ENCODE data around the gene NR1H2.
"Not testable (repeated sequence)": the region's sequence is repeated elsewhere in the genome, so short reads cannot be mapped to it uniquely, and the experiment has no call there.

The NR1H2 gene

DNA sequence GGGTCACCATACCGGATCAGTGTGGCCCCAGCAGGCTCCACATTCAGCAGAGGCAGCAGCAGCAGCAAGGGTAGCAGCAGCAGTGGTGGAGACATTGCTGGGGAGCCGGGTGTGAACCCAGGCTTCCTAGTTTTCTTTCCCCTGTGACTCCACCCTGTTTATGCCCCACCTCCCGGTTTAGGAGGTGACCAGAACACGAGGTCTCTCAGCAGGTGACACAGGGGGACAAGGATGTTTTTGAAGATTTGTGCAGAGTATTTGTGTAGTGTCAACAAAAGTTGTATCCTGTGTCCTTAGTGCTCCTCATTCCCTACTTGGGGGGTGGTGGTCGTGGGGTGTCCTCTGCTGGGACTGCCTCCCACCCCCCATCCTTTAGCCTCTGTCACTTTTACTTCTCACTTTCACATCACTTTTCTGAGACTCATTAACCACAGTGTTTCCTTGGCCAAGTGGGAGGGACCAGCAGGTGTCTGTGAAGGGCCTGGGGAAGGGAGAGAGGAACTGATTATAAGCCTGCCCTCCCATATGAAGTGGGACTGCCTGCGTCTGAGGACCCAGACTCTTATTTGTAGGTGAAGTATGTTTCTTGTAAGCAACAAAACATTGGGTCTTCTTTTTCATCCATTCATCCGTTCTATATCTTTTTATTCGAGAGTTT lies 31.5 kb upstream of the NR1H2 start:
- DNase-seq (ENCODE audit: low read depth in 2 of 2, low spot score in 1 of 2): no peak

DNA sequence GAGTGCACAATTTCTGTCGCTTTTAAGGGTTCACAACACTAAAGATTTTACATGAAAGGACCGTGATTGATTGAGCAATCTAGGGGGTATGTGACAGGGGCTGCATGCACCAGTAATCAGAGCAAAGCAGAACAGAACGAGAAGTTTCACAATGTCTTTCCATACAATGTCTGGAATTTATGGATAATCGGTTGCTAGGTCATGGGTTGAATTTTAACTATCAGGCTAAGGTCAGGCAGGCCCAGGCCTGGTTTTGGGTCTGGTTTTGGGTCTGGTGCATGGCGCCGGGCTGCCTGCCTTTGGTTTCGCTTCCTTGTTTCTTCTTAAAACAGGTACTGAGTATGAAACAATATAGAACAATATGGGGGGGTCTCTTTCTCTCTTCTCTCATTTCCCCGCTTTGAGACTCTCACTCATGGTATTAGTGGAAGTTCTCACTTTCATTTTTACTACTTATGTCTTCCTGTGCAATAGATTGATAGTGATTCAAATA lies 29.1 kb upstream of the NR1H2 start:
- not testable (repeated sequence) for DNase-seq (ENCODE audit: low read depth in 2 of 2, low spot score in 1 of 2)

DNA sequence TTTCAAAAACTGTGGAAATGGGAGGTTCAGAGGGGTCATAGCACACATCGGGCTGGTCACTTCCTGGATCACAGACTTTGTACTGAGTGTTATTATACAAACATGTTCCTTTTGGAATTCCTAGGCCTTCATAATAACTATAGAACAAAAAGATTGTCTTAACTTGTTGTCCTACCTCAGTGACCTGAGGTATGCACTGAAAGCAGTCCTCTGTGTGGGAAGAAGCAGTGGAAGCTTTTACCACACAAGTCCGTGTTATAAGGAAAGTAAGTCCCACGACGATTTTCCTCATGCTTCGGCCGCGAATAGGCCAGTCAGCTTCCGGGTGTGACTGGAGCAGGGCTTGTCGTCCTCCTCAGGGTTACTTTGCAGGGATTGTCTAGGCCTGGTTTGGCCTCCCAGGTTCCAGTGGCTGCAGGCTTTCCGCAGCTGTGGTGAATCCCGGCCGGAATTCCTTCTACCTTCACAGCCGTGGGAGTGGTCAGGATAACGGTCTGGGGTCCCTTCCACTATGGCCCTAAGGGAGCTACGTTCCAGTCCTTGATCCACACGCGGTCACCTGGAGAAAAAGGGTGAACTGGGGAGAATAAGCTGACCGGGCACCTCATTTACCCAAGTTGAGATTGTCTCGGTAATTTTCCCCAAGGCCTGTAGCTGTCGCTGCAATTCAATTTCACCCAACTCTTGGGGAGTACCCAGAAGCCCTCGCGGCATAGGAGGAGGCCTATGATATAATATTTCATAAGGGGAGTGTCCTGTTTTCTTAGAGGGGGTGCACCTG lies 26.8 kb upstream of the NR1H2 start:
- no peak for DNase-seq (ENCODE audit: low read depth in 2 of 2, low spot score in 1 of 2)

DNA sequence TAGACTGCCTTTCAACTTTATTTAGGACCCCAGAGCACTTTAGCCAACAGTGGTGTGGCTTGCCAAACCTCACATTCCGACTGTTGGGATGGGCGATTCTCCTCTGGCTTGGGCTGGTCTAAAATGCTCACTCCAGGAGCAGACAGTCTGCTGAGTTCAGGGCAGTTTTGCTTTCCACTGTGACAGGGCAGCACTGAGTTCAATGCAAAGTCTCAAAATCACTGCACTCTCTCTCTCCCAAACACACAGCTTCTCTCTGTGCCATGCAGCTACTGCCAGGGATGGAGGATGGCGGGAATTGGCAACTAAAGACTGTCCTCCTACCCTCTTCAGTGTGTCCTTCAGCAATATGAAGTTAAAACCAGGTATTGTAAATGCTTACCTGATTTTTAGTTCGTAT lies 24.0 kb upstream of the NR1H2 start:
- no peak for DNase-seq (ENCODE audit: low read depth in 2 of 2, low spot score in 1 of 2)

DNA sequence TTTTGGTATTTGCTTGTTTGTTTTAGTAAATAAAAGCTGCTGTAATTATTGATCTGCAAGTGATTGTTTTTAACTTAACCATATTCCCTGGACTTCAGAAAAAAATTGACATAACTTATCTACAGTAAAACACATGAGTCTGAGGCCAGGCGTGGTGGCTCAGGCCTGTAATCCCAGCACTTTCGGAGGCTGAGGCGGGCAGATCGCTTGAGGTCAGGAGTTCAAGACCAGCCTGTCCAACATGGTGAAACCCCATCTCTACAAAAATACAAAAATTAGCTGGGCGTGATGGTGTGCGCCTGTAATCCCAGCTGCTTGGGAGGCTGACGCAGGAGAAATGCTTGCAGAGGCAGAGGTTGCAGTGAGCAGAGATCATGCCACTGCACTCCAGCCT lies 22.8 kb upstream of the NR1H2 start:
- DNase-seq (ENCODE audit: low read depth in 2 of 2, low spot score in 1 of 2): not testable (repeated sequence)

DNA sequence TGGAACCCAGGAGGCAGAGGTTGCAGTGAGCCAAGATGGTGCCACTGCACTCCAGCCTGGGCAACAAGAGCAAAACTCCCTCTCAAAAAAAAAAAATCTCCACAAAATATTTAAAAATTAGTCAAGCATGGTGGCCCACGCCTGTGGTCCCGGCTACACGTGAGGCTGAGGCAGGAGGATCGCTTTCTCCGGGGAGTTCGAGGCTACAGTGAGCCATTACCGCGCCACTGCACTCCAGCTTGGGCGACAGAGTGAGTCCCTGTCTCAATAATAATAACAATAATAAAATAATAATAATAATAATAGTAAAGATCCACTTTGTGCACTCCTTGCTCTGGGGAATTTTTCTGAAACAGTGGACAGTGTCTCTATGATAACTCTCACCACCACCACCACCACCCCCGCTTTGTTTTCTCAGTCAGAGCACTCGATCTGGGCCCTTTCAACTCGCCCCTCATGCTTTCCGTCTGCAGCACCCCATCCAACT lies 19.5 kb upstream of the NR1H2 start:
- no peak for DNase-seq (ENCODE audit: low read depth in 2 of 2, low spot score in 1 of 2)

DNA sequence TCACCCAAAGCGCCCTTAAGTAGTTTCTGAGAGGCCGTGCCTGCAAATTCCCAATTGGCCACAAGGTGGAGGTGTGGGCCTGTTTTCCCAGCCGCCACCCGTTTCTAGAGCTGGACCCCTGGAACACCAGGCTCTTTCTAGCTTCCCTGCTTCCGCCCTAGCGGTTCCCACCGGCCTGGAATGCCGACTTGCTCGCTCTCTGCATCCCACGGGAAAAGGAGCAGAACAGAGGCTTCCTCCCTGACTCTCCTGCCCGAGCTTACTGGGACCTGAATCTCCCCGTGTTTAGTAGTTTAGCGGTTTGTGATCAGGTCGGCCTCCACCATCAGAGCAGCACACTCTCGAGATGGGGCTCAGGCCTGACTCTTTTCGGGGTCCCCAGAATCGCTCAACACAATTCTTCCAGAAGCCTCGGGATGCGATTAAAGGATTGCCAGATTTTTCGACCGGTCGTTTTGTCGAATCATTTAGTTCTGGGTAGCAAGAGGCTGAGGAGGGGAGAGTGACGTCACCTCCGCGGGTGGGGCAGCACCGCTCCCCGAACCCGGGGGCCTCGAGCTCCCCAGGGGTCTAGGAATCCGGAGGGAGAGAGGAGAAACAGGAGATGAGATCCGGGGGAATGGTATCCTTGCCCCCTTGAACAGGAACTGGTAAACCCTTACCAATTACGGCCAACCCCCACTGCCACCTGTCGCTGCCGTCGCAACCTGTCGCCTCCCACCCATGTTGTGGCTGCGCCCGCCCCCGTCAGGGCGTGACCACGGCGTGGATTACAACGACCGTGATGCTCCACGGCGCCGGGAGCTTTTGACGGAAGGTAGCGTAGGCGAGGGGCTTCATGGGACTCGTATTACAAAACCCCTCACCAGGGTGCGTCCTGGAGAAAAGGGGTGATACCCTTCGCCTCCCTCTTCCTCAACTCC lies 18.8 kb upstream of the NR1H2 start:
- peak; percentile 82 to 83 for DNase-seq (ENCODE audit: low read depth in 2 of 2, low spot score in 1 of 2)

DNA sequence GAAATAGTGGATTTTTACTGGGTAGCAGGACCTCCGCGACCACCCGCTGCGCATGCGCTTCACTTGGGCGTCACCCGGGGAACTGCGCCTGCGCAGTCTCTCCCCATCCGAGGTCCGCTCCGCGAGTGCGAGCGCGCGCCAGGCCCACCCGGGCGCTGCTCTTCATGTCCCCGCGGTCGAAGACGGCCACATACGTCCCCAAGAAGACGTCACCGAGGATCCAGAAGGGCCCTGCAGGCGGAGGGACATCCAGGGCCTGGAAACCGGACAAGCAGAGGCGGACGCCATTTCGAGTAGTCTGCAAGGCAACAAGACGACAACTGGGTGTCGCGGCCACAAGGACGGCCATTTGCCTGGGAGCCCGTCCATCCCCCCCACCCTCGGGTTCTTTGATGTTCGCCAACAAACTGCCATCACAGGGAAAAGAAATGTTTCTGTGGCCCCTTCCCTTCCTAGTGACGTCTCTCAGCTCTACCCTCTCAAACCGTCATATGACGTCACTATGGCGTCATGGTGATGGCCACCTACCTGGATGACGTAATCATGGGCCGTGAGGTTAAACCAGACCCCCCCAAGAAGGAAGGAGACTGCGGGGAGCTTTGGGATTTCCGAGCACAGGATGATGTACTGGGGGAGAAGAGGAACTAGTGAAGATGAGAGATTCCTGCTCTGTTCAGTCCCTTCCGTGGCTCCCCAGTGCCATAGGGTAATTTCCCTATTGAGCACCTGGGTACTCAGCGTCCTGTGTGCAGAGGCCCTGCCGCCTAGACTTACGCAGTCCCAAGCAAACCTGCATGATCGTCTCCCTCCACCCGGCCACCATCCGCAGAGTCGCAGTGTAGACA lies 17.6 kb upstream of the NR1H2 start:
- no peak for DNase-seq (ENCODE audit: low read depth in 2 of 2, low spot score in 1 of 2)

DNA sequence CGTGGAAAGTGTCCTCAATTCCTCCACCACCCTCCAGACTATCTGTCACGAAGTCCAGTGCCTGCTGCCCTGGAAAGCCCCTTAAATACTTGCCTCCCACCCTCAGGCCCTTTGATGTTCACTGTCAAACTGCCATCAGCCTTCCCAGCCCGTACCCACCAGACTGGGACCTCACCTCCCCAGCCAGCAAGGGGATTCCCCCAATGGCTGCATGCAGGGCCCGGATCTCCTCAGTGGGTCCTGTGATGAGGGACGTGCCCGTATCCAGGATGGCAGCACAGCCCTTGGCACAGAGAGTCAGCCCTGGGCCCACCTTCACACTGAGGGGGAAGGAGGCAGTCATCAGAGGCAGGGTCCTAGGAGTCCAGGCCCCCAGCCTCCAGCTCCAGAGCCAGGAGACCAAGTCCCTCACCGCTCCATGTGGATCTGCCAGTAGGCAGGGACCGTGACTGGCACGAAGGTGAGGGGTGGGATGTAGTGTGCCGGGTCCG lies 16.9 kb upstream of the NR1H2 start:
- DNase-seq (ENCODE audit: low read depth in 2 of 2, low spot score in 1 of 2): no peak

DNA sequence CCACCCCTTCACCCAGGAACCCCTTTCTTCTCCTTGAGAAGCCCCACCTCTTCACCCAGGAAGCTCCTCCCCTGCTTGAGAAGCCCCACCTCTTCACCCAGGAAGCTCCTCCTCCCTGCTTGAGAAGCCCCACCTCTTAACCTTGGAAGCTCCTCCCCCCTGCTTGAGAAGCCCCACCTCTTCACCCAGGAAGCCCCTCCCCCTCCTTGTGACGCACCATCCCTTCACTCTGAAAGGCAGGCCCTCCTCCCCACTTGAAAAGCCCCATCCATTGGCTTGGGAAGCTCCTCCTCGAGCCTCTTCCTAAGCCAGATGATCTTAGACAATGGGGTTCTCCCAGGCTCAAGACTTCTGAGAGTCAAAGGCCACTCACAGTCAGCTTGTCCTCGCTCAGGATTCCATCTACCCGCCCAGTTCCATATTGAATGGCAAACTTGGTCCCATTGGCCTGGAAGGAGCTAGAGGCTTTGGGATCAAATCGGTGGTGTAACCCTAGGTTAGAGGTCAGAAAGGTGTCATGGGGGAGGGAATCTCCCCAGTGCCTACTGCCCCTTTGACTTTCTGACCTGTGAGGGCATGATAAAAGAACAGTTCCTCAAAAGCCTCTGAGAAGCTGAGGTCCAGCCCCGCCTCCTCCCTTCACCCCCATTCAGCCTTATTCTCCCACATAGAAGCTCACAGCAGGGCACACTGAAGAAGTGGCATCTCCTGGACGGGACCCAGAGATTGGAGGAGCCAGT lies 14.8 kb upstream of the NR1H2 start:
- no peak for DNase-seq (ENCODE audit: low read depth in 2 of 2, low spot score in 1 of 2)

DNA sequence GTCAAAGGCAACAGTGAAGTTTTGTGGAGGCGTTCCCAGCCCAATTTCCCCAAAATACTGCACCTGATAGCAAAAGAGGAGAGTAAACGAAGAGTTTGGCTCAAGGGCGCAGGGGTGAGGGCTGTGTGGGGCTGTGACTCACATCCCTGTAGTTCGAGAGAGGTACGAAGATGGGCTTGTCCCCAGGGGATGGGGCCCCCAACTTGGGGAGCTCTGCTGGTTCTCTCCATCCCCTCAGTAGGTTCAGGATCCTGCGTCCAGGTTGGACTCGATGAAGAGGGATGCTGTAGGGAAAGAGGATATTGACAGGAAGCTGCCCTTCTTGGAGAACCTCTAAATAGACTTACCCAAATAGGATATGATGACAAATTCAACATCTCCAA lies 14.2 kb upstream of the NR1H2 start:
- DNase-seq (ENCODE audit: low read depth in 2 of 2, low spot score in 1 of 2): no peak

DNA sequence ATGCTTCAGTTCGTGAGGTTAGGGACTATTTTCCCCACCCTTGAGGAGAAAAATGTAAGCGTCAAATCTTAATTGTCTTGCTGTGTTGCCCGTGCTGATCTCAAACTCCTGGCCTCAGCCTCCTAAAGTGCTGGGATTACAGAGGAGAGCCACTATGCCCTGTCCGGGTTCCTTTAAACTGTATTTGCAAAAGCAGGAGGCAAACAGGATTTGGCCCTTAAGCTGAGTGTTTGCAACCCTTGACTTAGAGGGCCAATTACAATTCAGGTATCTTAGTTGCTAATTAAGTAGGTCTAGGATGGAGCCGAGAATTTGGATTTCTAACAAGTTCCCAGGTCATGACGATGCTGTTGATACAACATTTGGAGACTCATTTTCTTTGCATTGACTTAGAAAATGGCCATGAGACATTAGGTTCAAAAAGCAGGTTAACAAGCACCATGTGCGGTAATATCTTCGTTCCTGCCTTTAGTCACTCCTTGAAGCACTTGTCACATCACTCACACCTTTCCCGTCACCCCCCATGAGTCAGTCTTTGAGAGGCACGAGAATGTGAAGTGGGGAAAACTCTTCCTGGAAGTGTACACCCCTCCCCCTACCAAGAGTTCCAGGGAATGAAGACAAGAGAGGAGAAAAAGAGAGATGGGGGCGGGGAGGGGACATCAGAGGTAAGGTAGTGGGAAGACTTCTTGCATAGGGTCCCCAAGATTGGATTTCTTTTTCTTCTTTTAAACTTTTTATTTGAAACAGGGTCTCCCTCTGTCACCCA lies 13.4 kb upstream of the NR1H2 start:
- DNase-seq (ENCODE audit: low read depth in 2 of 2, low spot score in 1 of 2): no peak

DNA sequence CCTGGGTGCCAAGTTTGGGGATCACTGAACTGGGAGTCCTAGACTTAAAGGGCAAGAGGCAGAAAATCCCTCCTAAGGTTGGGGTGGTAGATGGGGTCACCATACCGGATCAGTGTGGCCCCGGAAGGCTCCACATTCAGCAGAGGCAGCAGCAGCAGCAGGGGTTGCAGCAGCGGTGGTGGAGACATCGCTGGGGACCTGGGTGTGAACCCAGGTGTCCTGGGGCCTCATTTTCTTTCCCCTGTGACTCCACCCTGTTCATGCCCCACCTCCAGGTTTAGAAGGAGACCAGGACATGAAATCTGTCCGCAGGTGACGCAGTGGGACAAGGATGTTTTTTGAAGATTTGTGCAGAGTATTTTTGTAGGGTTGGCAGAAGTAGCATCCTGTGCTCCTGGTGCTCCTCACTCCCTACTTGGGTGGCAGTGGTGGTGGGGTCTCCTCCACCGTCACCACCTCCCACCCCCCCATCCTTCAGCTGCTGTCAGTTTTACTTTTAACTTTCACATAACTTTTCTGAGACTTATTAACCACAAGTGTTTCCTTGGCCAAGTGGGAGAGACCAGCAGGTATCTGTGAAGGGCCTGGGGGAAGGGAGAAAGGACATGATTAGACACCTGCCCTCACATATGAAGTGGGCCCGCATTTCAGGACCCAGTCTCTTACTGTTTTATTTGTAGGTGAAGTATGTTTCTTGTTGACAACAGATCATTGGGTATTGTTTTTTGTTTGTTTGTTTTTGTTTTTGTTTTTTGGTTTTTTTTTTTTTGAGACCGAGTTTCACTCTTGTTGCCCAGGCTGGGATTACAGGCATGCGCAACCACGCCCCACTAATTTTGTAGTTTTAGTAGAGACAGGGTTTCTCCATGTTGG lies 10.6 kb upstream of the NR1H2 start, which contains the start of gene NAPSA:
TSS of gene NAPSA (minus strand) at position 206 of the 873 bp plus-strand sequence. CDS start at position 188, 18 bp downstream.
- no peak for DNase-seq (ENCODE audit: low read depth in 2 of 2, low spot score in 1 of 2)

DNA sequence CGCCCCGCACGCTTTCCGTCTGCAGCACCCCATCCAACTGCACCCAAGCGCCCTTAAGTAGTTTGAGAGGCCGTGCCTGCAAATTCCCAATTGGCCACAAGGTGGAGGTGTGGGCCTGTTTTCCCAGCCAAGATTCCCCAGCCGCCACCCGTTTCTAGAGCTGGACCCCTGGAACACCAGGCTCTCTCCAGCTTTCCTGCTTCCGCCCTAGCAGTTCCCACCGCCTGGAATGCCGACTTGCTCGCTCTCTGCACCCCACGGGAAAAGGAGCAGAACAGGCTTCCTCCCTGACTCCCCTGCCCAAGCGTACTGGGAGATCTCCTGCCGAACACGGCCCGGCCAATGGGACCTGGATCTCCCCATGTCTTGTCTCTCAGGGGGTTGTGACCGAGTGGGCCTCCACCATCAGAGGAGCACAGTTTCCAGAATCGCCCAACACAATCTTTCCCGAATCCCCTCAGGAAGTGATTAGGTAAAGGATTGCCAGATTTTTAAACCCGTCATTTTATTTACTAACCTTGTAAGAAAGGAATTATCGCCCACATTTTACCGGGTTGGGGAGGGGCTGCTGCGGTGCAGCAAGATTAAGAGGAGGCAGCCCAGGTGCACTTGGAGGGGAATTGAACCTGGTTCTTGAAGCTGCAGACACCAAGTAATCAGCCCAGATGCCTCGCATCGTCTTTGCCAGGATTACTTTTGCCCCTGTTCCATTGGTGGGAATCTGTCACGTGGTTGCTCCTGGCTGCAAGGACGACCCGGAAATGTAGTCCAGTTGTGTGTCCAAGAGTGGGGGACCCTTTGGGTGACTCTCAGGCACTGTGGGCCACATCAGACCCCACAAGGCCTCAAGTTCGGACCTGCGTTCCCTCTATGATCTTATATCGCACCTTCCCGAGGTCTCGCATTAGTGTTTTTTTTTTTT lies 7.3 kb upstream of the NR1H2 start:
- DNase-seq (ENCODE audit: low read depth in 2 of 2, low spot score in 1 of 2): peak in 1 of 2 donors; percentile 66

DNA sequence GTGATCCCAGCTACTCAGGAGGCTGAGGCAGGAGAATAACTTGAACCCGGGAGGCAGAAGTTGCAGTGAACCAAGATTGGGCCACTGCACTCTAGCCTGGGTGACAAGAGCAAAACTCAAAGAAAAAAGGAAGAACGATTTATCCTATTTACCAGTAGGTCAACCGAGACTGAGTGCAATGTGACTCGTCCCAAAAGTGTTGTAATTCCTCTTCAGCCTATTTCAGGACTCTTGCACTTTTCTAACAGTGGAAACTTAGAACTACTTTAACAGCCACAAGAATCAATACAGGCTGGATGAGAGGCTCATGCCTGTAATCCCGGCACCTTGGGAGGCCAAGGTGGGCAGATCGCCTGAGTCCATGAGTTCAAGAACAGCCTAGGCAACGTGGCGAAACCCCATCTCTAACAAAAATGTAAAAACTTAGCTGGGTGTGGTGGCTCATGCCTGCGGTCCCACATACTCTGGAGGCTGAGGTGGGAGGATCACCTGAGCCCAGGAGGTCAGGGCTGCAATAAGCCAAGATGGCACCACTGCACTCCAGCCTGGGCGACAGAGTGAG lies 4.3 kb upstream of the NR1H2 start:
- no peak for DNase-seq (ENCODE audit: low read depth in 2 of 2, low spot score in 1 of 2)

DNA sequence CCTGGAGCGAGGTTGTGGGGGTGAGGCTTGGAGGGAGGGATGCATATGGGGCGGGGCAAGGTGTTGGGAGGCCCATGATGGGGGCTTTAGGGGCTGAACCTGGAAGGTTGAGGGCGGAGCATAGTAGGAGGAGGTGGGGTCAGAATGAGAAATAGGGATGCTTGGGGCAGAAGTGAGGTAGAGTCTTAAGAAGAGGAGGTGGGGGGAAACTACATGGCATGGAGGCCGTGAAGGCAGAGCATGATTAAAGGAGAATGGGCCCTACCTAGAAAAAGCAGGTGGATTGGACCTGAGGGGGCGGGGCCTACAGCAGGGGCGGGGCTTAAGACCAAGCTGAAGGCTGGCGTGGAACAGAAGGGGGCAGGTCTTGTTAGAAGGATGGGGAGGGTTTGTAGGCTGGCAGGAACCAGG lies 799 bp downstream of the NR1H2 start:
- no peak for DNase-seq (ENCODE audit: low read depth in 2 of 2, low spot score in 1 of 2)

Measured in stimulated activated CD8-positive, alpha-beta memory T cell treated with anti-CD3 and anti-CD28 coated beads, Interleukin-4, amount 100 ng/mL, for 4 hours (primary cell).